Activated T-cell treated with anti-CD3 and anti-CD28 coated beads for 4 hours (primary cell): ENCODE measurements around the gene MYBPH.

Experiments used
- DNase-seq: peaks from one replicate; pipeline ENCODE4 v3.0.0-alpha.2; 2020

MYBPH gene

GRCh38 chr1:203178083-203178482 lies 2.5 kb upstream of the MYBPH start:
- DNase-seq = no peak

DNA sequence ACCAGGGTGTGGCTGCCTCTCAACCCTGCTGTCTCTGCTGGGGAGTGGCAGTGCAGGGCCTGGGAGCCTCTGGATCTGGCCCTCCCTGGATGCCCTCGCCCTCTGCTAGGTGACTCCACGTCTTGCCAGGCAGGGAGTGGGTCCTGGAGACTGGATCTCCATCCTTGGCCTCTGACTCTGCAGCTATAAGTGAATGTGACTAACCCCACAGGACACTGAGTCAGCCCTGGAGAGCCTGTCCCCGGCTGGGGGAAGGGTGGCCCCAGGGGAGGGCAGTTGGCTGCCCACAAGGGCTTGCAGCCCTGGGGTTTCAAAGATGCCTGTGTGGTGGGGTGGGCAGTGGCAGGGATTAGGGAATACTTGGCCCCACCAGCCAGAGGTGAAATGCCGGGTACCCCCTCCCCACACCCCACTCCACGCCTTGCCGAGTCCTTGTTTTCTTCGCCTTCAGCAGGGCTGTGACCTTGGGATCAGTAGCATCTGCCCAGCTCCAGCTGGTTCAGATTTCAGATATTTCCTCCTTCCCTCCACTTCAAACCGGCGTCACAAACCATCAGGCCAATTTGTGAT lies 1.9 kb upstream of the MYBPH start:
- no peak for DNase-seq

GRCh38 chr1:203177036-203177405 lies 1.4 kb upstream of the MYBPH start:
- DNase-seq = no peak

DNA sequence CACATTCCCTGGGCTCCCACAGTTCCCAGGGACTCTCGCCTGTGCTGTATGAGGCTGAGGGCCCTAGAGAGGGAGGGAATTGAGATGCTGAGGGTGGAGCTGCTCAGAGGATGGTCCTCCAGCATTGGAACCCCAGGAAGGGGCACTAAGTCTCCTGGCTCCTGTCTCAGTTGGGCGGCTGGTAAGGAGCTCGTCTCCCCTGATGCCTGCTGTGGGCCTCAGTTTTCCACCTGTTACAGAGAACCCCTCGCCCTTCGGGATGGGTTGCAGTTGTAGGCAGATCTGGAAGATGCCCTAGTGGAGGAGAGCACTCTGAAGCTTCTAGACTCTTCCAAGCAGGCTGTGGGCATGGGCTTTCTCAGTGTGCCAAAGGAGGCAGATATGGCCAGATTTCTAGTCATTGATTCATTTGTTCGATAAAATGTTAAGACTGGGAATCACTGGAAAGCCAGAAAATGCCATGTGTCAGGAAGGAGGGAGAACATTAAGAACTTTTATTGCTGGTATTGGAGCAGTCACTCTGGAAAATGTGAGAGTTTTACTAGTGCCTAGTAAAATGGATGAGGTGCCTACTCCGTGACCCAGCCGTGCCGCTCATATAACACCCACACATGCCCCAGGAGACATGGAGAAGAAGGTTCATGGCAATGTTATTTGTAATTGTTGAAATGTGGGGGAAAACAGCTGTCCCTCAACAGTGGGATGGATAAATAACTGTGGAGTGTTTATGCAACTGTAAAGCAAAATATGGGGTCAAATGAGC lies 828 bp upstream of the MYBPH start:
- no peak for DNase-seq

- DNase-seq = no peak
These were observed 208 bp upstream of the MYBPH start for GRCh38 chr1:203175827-203176241.

- no peak for DNase-seq
These were observed 1.2 kb downstream of the MYBPH start for GRCh38 chr1:203174324-203174985.

DNA sequence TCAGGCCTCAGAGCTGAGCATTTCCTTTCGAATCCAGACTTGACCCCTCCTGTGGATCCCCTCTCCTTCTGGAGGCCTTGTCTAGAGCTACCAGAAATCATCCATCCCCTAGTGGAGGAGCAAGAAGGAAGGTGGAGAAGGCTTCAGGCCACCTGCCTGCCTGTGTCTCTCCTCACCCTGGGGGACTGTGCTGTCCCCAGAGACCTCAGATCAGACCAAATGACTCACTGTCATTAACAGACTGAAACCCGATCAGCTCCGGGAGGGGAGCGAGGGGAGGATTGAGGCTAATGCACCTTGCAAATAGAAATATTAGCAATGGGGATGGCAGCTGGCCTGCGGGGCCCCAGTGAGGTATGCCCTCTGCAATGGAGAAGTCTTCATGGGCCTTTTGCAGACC lies 2.1 kb downstream of the MYBPH start:
- DNase-seq = no peak

- DNase-seq = no peak
These were observed 2.5 kb downstream of the MYBPH start for GRCh38 chr1:203173011-203173555.

DNA sequence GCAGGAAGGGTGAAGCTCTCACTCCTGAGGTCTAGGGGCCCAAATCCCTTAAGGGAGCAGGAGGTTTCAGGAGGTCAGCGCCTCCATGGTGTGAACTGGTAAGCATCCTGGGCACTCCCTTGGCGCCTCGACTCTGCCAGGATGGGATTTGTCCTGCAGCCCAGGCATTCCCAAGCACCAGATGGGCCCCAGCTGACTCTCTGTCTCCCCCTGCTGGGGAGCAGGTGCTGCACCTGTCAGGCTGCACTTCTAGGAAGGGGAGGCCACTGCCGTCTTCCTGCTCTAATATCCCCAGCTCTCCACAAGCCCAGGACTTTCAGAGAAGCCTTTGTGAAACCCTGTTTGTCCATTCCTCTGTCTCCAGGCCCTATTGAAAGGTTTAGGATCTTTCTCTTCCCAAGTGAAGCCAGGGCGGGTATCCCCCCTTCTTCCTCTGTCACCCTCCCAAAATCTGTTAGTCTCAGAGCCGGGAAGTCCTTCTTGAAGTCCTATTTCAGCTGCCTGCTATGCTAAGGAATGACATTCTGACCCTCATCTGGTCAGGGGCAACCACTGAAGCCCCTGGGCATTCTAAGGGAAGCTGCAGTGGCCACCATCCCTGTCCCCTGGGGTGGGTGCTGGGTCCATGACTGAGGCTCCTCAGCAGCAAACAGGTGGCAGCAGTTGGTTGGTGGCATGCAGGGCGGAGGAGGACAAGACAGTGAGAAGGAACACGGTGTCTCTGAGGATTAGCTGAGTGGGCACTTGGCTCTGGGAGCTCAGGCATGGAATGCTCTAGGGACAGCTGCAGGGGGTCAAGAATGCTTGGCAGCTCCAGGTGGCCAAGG lies 3.2 kb downstream of the MYBPH start:
- DNase-seq = peak; percentile 16

DNA sequence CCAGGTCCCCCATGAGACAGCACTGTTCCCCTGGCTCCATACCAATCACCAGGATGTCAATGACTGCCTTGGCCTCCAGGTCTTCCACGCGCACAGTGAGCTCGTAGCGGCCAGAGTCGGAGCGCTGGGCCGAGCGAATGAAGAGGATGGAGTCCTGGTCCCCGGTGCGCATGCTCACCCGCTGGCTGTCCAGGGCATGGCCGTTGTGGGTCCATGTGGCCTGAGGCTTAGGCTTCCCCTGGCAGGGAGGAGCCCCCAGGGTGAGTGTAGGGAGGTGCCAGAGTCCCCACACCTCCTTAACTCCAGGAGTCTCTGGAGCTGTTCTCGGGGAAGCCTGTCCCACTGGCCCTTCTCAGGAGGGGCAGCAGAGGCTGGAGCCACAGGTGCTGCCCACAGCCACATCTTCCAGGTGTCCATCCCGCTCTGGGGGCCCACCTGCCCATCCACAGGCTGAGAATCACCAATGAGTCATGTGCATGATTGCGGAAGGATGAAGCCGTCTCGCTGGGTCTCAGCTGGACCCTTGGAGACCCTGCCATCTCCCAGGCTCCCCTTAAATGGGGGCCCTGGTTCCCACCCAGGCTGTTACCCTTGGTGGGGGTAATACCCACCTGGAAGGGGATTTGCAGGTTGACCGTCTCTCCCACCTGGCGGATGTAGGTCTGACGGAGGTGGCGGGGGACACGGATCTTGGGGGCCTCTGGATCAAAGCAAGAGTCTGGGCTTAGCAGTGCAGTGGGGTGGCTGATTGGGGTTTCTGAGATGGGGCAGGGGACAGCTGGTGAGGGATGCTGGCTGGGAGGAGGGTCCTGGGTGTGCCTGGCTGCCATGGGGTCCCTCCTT lies 4.1 kb downstream of the MYBPH start:
- DNase-seq = no peak

- DNase-seq = no peak
These were observed 4.8 kb downstream of the MYBPH start for GRCh38 chr1:203170625-203171330.

GRCh38 chr1:203169770-203170520 lies 5.7 kb downstream of the MYBPH start:
- DNase-seq = no peak

GRCh38 chr1:203168991-203169390 lies 6.6 kb downstream of the MYBPH start:
- DNase-seq = no peak

DNA sequence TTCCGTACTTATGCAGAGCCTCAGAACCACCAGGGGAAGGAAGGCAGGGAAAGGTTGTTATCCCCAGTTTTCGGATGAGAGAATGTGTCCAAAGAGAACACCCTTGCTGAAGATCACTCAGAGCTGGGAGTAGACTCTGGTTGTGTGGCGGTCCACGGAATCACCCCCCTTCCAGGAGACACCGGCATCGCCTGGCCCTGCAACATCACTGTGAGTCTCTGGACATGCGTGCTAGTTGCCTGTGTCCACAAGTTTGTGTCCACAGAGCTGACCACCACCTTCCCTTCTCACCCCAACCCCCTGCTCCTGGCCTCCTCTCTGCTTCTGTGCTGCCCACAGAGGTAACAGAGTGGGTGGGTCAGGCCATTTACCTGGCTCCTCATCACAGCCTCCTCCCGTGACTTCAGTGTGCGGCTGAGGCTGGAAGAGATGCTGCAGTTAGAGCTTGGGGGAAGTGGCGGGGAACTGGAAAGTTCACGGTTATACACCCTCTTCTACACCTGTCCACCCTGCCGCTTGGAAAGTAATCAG lies 7.3 kb downstream of the MYBPH start:
- DNase-seq = no peak

- no peak for DNase-seq
These were observed 7.8 kb downstream of the MYBPH start for GRCh38 chr1:203167913-203168200.

GRCh38 chr1:203167026-203167912 lies 8.4 kb downstream of the MYBPH start:
- DNase-seq = no peak

DNA sequence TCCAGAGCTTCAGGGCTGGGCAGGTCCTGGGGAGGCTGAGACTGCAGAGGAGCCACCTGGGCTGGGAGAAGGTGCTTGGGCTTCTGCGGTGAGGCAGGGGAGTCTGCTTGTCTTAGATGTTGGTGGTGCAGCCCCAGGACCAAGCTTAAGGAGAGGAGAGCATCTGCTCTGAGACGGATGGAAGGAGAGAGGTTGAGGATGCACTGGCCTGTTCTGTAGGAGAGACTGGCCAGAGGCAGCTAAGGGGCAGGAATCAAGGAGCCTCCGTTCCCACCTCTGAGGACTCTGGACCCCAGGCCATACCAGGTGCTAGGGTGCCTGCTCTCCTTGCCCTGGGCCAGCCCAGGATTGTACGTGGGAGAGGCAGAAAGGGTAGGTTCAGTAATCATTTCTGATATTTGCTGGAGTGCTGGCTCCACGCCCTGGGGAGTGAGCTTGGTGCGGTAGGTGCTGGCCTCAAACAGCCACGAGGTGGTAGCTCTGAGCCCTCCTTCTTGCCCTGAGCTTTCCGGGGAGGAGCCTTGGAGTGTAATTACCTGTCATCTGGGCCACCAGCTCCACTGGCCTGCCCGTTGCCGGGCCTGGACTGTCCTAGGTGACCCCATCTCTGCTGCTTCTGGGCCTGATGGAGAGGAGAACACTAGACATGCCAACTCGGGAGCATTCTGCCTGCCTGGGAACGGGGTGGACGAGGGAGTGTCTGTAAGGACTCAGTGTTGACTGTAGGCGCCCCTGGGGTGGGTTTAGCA lies 9.3 kb downstream of the MYBPH start:
- no peak for DNase-seq

- no peak for DNase-seq
These were observed 9.8 kb downstream of the MYBPH start for GRCh38 chr1:203165800-203166161.
